AG09309 (cell line): ENCODE results near the gene NLRP8.
"Not testable (repeated sequence)": the region's sequence is repeated elsewhere in the genome, so short reads cannot be mapped to it uniquely, and the experiment has no call there.

Experiments used
- DNase-seq: peaks from one replicate; pipeline ENCODE4 v3.0.0-alpha.2; 2010; ENCODE audit warnings: low read depth
- H3K4me3 ChIP-seq: 2 replicates; pipeline ENCODE4 v1.5.1; 2011; ENCODE audit warnings: mild to moderate bottlenecking, low read depth, low read length, moderate library complexity; ENCODE audit not compliant: control insufficient read depth
- TF ChIP-seq, protein P1 (sequence below): IDR thresholded peaks from 2 replicates; pipeline ENCODE4 v1.5.1; 2011; ENCODE audit warnings: mild to moderate bottlenecking, low read depth, low read length, inconsistent platforms; ENCODE audit not compliant: insufficient read depth, control insufficient read depth; ENCODE audit errors: missing control alignments

The NLRP8 gene

DNA sequence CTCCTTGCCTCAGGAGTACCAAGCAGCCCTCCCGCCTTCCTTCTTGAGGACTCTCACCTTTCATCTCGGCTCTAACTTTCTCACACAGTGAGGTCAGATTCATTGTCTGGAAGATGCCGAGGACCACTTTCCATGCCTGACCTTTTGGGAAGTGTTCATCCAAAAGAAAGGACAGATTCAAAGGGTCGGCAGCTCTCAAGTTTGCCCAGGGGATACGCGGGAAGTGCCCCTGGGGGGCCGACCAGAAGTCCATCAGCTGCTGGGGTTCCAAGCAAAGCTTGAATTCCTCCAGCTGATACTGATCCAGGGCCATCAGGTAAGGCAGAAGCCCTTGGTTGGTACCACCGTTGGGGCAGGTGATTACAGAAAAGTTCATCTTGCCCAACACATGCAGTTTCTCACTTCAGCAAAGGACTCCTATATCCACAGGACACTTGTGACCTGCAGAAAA is 15.7 kb upstream of the NLRP8 start, which contains the start of gene NLRP13:
Gene NLRP13, minus strand, starts transcription at position 401 of the 451 bp plus-strand sequence. Its CDS starts 25 bp downstream, at position 376.
- DNase-seq, result no peak
- TF ChIP-seq, protein P1, sequence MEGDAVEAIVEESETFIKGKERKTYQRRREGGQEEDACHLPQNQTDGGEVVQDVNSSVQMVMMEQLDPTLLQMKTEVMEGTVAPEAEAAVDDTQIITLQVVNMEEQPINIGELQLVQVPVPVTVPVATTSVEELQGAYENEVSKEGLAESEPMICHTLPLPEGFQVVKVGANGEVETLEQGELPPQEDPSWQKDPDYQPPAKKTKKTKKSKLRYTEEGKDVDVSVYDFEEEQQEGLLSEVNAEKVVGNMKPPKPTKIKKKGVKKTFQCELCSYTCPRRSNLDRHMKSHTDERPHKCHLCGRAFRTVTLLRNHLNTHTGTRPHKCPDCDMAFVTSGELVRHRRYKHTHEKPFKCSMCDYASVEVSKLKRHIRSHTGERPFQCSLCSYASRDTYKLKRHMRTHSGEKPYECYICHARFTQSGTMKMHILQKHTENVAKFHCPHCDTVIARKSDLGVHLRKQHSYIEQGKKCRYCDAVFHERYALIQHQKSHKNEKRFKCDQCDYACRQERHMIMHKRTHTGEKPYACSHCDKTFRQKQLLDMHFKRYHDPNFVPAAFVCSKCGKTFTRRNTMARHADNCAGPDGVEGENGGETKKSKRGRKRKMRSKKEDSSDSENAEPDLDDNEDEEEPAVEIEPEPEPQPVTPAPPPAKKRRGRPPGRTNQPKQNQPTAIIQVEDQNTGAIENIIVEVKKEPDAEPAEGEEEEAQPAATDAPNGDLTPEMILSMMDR, result no peak
- H3K4me3 ChIP-seq, result no peak within 1 kb of the TSS

DNA sequence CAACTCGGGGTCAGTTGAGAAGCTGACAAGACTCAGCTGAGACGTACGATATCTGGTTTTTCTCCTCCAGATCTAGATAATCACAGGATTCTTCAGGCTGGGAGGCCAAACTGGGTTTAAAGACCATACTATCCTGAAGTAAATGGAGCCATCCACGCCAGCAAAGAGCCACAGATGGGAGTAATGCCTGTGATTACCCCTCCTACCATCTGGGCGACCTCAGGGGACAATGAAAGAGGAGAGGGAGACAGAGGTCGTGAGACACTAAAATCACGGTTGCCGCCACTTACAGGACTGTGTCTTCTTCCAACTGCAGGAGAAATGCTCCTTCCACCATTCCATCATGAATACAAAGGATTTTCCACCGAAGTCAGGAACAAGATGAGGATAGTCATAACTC is 12.4 kb upstream of the NLRP8 start:
- no peak for DNase-seq
- TF ChIP-seq, protein P1, result no peak
- no peak overlapping the region for H3K4me3 ChIP-seq

DNA sequence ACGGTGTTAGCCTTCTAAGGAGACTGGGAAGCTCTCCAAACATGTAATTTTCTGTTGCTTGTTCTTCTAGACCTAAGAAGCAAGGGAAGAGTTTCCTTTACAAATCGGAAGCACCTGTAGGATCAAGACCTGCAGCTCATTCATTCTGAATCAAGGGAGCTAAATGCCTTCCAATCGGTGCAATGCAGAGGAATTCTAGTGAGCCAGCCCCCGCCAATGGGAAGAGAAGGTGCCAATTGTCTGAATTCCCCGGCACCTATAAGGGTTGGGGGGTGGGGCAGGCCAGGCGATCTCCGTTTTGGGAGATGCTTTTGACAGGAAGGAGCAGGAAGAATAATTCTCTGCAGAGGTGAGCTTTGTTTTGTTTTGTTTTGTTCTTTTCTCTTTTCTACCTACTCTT is 8.4 kb upstream of the NLRP8 start:
- no peak for DNase-seq
- TF ChIP-seq, protein P1, result no peak
- H3K4me3 ChIP-seq, result no peak overlapping the region

DNA sequence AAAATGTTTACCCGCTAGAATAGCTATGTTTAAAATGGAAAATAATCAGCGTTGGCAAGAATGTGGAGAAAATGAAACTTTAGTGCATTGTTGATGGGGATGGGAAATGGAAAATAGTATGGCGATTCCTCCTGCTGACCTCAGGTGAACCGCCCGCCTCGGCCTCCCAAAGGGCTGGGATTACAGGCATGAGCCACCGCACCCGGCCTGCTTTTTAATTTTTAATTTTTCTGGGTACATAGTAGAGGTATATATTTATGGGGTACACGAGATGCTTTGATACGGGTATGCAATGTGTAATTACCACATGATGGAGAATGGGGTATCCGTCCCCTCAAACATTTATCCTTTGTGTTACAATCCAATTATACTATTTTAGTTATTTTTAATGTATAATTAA is 7.3 kb upstream of the NLRP8 start:
- no peak for DNase-seq
- TF ChIP-seq, protein P1, result no peak
- no peak overlapping the region for H3K4me3 ChIP-seq

DNA sequence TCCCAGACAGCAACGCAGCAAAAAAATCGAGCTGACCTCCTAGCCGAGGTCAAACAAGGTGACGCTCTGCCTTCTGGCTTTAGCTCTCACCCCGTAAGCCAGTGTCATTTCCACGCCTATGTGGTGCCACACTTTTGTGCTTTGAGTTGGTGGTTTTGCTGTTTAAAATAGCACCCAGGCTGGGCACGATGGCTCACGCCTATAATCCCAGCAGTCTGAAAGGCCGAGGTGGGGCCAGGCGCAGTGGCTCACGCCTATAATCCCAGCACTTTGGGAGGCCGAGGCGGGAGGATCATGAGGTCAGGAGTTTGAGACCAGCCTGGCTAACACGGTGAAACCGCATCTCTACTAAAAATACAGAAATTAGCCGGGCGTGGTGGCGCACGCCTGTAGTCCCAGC is 2.9 kb downstream of the NLRP8 start:
- DNase-seq, H3K4me3 ChIP-seq: not testable (repeated sequence)

DNA sequence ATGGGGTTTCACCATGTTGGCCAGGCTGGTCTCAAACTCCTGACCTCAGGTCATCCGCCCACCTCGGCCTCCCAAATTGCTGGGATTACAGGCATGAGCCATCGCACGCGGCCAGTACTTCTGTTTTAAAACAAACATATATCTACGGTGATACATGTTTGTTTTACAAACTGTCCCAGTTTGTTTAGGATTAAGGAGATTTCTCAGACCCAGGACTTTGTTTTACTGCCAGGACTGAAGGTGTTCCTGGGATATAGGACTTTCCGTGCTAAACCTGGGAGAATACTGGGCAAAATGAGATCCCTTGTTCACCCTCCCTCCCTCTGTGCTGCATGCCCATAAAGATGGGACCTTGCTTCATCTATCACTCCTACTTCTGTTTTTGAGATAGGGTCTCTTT is 8.8 kb downstream of the NLRP8 start:
- H3K4me3 ChIP-seq, result no peak overlapping the region
- no peak for DNase-seq
- TF ChIP-seq, protein P1, result no peak

DNA sequence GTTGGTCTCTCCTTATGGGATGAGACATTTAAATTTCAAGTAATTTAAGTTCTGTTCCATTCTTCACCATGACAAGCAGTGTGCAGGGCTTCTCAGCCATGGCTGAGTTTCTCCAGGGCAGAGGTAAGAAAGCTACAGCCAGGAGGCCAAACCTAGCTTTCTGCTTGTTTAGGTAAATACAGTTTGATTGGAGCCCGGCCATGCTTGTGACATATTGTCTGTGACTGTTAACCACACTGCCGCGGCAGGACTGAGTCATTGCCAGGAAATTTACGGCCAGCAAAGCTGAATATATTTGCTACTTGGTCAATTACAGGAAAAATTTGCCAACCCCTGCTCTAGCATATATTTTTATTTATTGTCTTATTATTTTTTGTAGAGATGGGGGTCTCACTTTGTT is 10.7 kb downstream of the NLRP8 start:
- H3K4me3 ChIP-seq, result no peak overlapping the region
- TF ChIP-seq, protein P1, result no peak
- DNase-seq, result no peak
